Measurements from ENCODE around the gene CNOT3.

DNA sequence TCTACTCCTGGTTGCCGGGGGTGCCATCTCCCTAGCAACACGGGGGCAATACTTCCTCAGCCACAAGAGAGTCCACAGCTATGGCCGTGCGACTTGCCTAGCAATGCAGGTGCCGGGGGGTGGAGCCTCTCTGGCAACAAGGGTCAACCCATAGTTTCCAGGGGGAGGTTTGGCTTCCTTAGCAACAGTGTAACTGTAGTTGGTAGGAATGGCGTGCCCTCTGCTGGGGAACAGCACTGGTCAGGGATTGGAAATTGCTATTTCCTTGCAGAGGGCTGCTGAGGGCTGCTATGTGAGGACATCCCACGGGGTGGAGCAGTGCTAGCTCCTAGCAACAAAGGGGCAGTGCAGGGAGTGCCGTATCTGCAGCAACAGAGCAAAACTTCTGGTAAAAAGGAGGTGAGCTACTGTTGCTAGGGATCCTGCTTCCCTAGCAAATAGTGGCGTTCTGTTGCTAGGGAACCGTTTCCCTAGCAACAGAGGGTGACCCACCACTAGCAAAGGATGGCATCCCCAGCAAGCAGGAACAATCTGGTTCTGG lies 42.4 kb downstream of the CNOT3 start:
- no peak for TF ChIP-seq POLR2A (IDR thresholded peaks at IDR 0.05)
- TF ChIP-seq, protein P1, sequence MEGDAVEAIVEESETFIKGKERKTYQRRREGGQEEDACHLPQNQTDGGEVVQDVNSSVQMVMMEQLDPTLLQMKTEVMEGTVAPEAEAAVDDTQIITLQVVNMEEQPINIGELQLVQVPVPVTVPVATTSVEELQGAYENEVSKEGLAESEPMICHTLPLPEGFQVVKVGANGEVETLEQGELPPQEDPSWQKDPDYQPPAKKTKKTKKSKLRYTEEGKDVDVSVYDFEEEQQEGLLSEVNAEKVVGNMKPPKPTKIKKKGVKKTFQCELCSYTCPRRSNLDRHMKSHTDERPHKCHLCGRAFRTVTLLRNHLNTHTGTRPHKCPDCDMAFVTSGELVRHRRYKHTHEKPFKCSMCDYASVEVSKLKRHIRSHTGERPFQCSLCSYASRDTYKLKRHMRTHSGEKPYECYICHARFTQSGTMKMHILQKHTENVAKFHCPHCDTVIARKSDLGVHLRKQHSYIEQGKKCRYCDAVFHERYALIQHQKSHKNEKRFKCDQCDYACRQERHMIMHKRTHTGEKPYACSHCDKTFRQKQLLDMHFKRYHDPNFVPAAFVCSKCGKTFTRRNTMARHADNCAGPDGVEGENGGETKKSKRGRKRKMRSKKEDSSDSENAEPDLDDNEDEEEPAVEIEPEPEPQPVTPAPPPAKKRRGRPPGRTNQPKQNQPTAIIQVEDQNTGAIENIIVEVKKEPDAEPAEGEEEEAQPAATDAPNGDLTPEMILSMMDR (IDR thresholded peaks at IDR 0.05 in 4 of 5, conservative IDR thresholded peaks at IDR 0.05 in 1 of 5) = no peak
